HG02763 (cell line): ENCODE data around the gene GABRB2.
A peak's percentile ranks its signal among the peaks of the same experiment; 100 is the strongest.

Source experiments
- ATAC-seq: cut with Tn5 transposase; IDR thresholded peaks from one replicate; pipeline ENCODE4 v1.9.1; 2021; ENCODE audit warnings: mild to moderate bottlenecking, moderate library complexity; ENCODE audit not compliant: unreplicated experiment

Gene GABRB2

GRCh38 chr5:161391724-161392123 is 154.8 kb downstream of the GABRB2 start:
- no peak for ATAC-seq

GRCh38 chr5:161391016-161391415 is 155.5 kb downstream of the GABRB2 start:
- no peak for ATAC-seq

- no peak for ATAC-seq
Observed at GRCh38 chr5:161387121-161387520, 159.4 kb downstream of the GABRB2 start.

- ATAC-seq = no peak
Observed at GRCh38 chr5:161385027-161385426, 161.5 kb downstream of the GABRB2 start.

- ATAC-seq = no peak
Observed at GRCh38 chr5:161382685-161383084, 163.8 kb downstream of the GABRB2 start.

- ATAC-seq = no peak
Observed at GRCh38 chr5:161380486-161380885, 166.0 kb downstream of the GABRB2 start.

GRCh38 chr5:161378701-161379100 is 167.8 kb downstream of the GABRB2 start:
- no peak for ATAC-seq

GRCh38 chr5:161376034-161376433 is 170.5 kb downstream of the GABRB2 start:
- no peak for ATAC-seq

- peak; percentile 13 for ATAC-seq
Observed at GRCh38 chr5:161373345-161373707, 173.2 kb downstream of the GABRB2 start.

GRCh38 chr5:161372682-161373344 is 173.7 kb downstream of the GABRB2 start:
- peak; percentile 68 for ATAC-seq

GRCh38 chr5:161369022-161369421 is 177.5 kb downstream of the GABRB2 start:
- ATAC-seq = no peak

GRCh38 chr5:161358446-161358845 is 188.1 kb downstream of the GABRB2 start:
- no peak for ATAC-seq

GRCh38 chr5:161344234-161344633 is 202.3 kb downstream of the GABRB2 start:
- ATAC-seq = no peak

GRCh38 chr5:161342886-161343285 is 203.6 kb downstream of the GABRB2 start:
- no peak for ATAC-seq

GRCh38 chr5:161340012-161340411 is 206.5 kb downstream of the GABRB2 start:
- no peak for ATAC-seq

- no peak for ATAC-seq
Observed at GRCh38 chr5:161333194-161333880, 213.2 kb downstream of the GABRB2 start.

GRCh38 chr5:161332343-161332742 is 214.2 kb downstream of the GABRB2 start:
- ATAC-seq = no peak

- no peak for ATAC-seq
Observed at GRCh38 chr5:161314033-161314432, 232.5 kb downstream of the GABRB2 start.

GRCh38 chr5:161312882-161313281 is 233.6 kb downstream of the GABRB2 start:
- no peak for ATAC-seq

GRCh38 chr5:161311965-161312364 is 234.6 kb downstream of the GABRB2 start:
- no peak for ATAC-seq

- peak; percentile 87 for ATAC-seq
Observed at GRCh38 chr5:161311146-161311708, 235.3 kb downstream of the GABRB2 start.

- no peak for ATAC-seq
Observed at GRCh38 chr5:161306351-161306995, 240.1 kb downstream of the GABRB2 start.
